GM23248 (cell line): ENCODE data around the gene NDUFB6.

Source experiments
- EZH2 ChIP-seq: fragments of 200-600 bp; sonication (generic); IDR thresholded peaks from 2 replicates; pipeline ENCODE4 v1.6.1; 2018; ENCODE audit warnings: antibody characterized with exemption, mild to moderate bottlenecking; ENCODE audit not compliant: insufficient read depth, poor library complexity, severe bottlenecking
- EZH2phosphoT487 ChIP-seq: fragments of 200-600 bp; sonication (generic); IDR thresholded peaks from 2 replicates; pipeline ENCODE4 v1.6.1; 2018; ENCODE audit warnings: antibody characterized with exemption, moderate library complexity, mild to moderate bottlenecking, low read depth; ENCODE audit not compliant: insufficient read depth

DNA sequence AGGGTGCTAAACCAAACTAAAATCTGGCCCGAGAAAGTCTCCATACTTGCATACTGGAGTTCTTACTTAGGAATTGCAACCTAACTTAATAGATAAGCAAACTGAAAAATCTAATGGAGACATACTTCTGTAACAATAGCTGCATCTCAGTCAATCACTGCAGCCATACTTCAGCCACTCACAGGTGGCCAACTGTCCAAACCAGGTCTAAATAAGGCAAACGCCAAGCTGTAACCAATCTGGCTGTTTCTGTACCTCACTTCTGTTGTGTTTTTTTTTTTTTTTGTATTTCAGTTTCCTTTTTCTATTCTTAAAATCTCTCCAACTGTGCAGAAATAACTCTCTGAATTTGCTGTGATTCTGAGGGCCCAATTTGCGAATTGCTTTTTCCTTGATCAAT lies 4.4 kb upstream of the NDUFB6 start:
- TF ChIP-seq EZH2 (no peak), EZH2phosphoT487 (no peak)
